HEK293T (cell line): ENCODE results near the gene AJM1.

Source experiments
- CTCF ChIA-PET: fragments of 350-600 bp; formaldehyde crosslinking; extraction: SDS; loops from one replicate; lab custom pipeline; 2021; ENCODE audit warnings: antibody characterized with exemption, inconsistent platforms; lab: Yijun Ruan, JAX
- POLR2A ChIA-PET: fragments of 350-600 bp; formaldehyde crosslinking; extraction: SDS; loops from one replicate; lab custom pipeline; 2020; ENCODE audit warnings: antibody characterized with exemption, inconsistent platforms; lab: Yijun Ruan, JAX
- DNase-seq: peaks from one replicate; pipeline ENCODE4 v3.0.0; 2012; ENCODE audit warnings: mixed read lengths; ENCODE audit errors: extremely low spot score
- ARNT ChIP-seq: fragments of 450-650 bp; IDR thresholded peaks from 2 replicates; pipeline ENCODE4 v1.6.1; 2017; ENCODE audit warnings: mild to moderate bottlenecking
- BHLHE40 ChIP-seq: fragments of 450-650 bp; IDR thresholded peaks from 2 replicates; pipeline ENCODE4 v1.6.1; 2016; ENCODE audit warnings: mild to moderate bottlenecking, moderate library complexity, borderline replicate concordance
- CTBP1 ChIP-seq: fragments of 450-650 bp; IDR thresholded peaks from 2 replicates; pipeline ENCODE4 v1.6.1; 2016; ENCODE audit warnings: borderline replicate concordance
- ELF4 ChIP-seq: fragments of 450-650 bp; IDR thresholded peaks from 2 replicates; pipeline ENCODE4 v1.6.1; 2017; ENCODE audit warnings: antibody characterized with exemption
- FOXA1 ChIP-seq: fragments of 450-650 bp; IDR thresholded peaks from 2 replicates; pipeline ENCODE4 v1.6.1; 2016; ENCODE audit warnings: mild to moderate bottlenecking
- FOXK2 ChIP-seq: fragments of 450-650 bp; IDR thresholded peaks from 2 replicates; pipeline ENCODE4 v1.6.1; 2016; ENCODE audit warnings: mild to moderate bottlenecking
- FOXM1 ChIP-seq: fragments of 450-650 bp; IDR thresholded peaks from 2 replicates; pipeline ENCODE4 v1.6.1; 2017; ENCODE audit warnings: mild to moderate bottlenecking, borderline replicate concordance
- HDGF ChIP-seq: fragments of 450-650 bp; IDR thresholded peaks from 2 replicates; pipeline ENCODE4 v1.6.1; 2017; ENCODE audit warnings: antibody characterized with exemption, borderline replicate concordance
- L3MBTL2 ChIP-seq: fragments of 450-650 bp; conservative IDR thresholded peaks from 2 replicates; pipeline ENCODE4 v1.6.1; 2016; ENCODE audit warnings: mild to moderate bottlenecking
- LEF1 ChIP-seq: fragments of 450-650 bp; IDR thresholded peaks from 2 replicates; pipeline ENCODE4 v1.6.1; 2017; ENCODE audit warnings: mild to moderate bottlenecking, borderline replicate concordance
- NFRKB ChIP-seq: fragments of 450-650 bp; IDR thresholded peaks from 2 replicates; pipeline ENCODE4 v1.6.1; 2016; ENCODE audit warnings: mild to moderate bottlenecking, moderate library complexity
- SP1 ChIP-seq: fragments of 450-650 bp; IDR thresholded peaks from 2 replicates; pipeline ENCODE4 v1.6.1; 2017
- SUZ12 ChIP-seq: fragments of 450-650 bp; IDR thresholded peaks from 2 replicates; pipeline ENCODE4 v1.6.1; 2016; ENCODE audit warnings: mild to moderate bottlenecking
- TARDBP ChIP-seq: fragments of 450-650 bp; IDR thresholded peaks from 2 replicates; pipeline ENCODE4 v1.6.1; 2016
- ZNF384 ChIP-seq: fragments of 450-650 bp; IDR thresholded peaks from 2 replicates; pipeline ENCODE4 v1.6.1; 2016
- TF ChIP-seq, protein P1 (sequence below): fragments of 450-650 bp; IDR thresholded peaks from 2 replicates; pipeline ENCODE4 v1.6.1; 2016

Gene AJM1

DNA sequence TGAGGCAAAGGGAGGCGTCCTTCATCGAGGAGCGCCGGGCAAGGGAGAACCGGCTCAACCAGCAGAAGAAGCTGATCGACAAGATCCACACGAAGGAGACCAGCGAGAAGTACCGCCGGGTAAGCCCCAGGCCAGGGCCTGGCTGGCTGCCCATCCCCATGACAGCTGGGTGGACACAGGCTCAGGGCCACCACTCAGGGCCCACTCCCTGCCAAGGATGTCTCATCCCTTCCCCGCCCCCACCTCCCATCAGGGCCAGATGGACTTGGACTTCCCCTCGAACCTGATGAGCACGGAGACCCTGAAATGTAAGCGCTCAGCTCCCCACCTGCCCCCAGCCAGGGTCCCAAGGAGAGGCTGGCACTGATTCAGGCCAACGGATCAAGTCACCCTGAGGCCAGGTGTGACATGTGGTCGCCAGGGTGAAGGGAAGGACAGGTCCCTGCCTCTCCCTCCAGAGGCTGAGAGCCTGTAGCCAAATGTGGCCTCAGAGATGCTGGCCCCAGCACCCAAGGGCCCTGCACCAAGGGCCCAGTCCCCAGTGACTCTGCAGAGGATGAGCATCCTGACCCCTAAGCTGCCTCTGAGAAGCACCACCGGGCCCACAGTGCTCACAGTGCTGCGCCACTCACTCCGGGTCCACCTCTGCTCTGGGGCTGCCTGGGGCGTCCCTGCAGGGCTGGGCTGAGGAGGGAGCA, 37.6 kb upstream of the AJM1 start:
- DNase-seq, result no peak
- no peak for TF ChIP-seq FOXA1
- no peak for TF ChIP-seq FOXM1
- no peak for TF ChIP-seq ARNT
- no peak for TF ChIP-seq L3MBTL2
- TF ChIP-seq NFRKB, result no peak
- TF ChIP-seq FOXK2, result no peak
- TF ChIP-seq SP1, result no peak
- ChIA-PET POLR2A (interaction anchor here (1.2 to 2.0 kb wide), 2 partner anchors 8 to 11 kb away, joined by 3 to 7 read pairs; partner anchors contain the start of gene CCDC183), CTCF (interaction anchor here (0.8 kb wide), 1 partner anchor 143 kb away, joined by 3 read pairs; no protein-coding TSS in a partner anchor)

DNA sequence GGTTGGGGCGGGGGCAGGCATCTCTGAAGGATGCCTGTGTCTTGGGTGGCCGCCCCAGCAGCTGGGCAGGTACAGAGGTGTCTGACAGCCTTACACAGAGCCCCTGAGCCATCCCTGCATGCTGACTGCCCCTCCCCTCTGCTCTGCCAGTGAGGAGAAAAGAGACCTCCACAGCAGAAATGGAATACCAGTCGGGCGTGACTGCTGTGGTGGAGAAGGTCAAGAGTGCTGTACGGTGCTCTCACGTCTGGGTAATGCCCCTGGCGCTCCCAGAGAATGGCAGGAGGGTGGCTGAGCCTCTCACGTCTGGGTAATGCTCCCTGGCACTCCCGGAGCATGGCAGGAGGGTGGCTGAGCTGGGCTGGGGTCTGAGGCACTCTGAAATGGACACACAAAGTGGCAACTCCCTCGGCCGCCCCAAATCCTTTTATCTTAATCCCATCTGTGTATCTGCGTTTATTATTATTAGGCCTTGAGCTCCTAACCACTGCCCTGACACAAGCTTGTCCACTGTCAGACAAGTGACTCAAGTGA, 37.0 kb upstream of the AJM1 start:
- DNase-seq, result no peak
- CTCF ChIA-PET, result no interaction called here
- POLR2A ChIA-PET, result interaction anchor here (1.2 to 2.0 kb wide), 3 partner anchors 9 to 76 kb away, joined by 3 to 7 read pairs (median 3); partner anchors contain the start of gene CCDC183
- TF ChIP-seq, protein P1, sequence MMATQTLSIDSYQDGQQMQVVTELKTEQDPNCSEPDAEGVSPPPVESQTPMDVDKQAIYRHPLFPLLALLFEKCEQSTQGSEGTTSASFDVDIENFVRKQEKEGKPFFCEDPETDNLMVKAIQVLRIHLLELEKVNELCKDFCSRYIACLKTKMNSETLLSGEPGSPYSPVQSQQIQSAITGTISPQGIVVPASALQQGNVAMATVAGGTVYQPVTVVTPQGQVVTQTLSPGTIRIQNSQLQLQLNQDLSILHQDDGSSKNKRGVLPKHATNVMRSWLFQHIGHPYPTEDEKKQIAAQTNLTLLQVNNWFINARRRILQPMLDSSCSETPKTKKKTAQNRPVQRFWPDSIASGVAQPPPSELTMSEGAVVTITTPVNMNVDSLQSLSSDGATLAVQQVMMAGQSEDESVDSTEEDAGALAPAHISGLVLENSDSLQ, result no peak
- TF ChIP-seq ELF4, result no peak
- TF ChIP-seq SP1, result no peak
- no peak for TF ChIP-seq FOXM1
- TF ChIP-seq BHLHE40, result no peak
- TF ChIP-seq L3MBTL2, result no peak

DNA sequence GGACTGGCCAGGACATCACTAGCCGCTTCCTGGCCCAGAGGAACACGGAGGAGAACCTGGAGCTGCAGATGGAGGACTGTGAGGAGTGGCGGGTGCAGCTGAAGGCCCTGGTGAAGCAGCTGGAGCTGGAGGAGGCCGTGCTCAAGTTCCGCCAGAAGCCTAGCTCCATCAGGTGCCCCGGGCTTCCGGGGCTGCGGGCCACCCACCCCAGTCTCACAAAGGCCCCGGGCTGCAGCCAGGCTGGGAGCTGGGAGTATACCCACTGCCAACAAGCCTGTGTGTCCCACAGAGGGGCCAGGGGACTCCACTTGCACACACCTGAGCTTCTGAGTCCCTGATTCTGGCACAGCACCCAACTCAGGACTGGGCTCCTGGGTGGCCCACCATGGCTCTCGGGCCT, 36.2 kb upstream of the AJM1 start:
- DNase-seq, result no peak
- CTCF ChIA-PET, result no interaction called here
- TF ChIP-seq NFRKB (no peak), L3MBTL2 (no peak), ELF4 (no peak), HDGF (no peak), FOXM1 (no peak), BHLHE40 (no peak), CTBP1 (no peak), SP1 (no peak), SUZ12 (no peak), ARNT (no peak), LEF1 (no peak), TARDBP (no peak), ZNF384 (no peak), FOXA1 (no peak), FOXK2 (no peak)
- TF ChIP-seq, protein P1, result no peak
- POLR2A ChIA-PET, result interaction anchor here (0.6 to 2.0 kb wide), 5 partner anchors 10 to 114 kb away, joined by 3 to 7 read pairs (median 3); partner anchors contain the start of gene CCDC183

DNA sequence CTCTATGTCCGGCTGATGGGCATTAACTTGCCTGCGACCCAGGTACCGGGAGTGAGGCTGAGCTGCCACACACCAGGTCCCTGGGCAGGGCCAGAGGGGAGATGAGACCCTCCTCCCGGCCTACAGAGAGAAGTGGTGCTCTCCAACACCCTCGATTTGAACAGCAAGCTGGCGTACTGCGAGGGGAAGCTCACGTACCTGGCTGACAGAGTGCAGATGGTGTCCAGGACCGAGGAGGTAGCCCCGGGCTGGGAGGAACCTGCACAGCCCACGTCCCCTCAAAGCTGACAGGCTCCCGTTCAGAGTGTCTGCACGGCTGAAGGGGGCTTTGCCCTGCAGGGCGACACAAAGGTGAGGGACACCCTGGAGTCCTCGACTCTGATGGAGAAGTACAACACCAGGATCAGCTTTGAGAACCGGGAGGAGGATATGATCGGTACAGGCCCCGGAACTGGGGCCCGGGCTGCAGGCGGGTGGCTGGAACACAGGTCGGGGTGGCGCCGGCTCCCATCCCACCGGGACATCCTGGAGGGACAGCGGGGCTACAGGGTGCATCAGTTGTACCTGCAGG, 35.6 kb upstream of the AJM1 start:
- ChIA-PET CTCF (interaction anchor here (1.1 kb wide), 1 partner anchor 14 kb away, joined by 3 read pairs; no protein-coding TSS in a partner anchor), POLR2A (interaction anchor here (0.6 to 2.0 kb wide), 9 partner anchors 8 to 113 kb away, joined by 3 to 15 read pairs (median 3); partner anchors contain the start of genes AJM1 and EDF1)
- TF ChIP-seq, protein P1, result no peak
- TF ChIP-seq ELF4, result no peak
- no peak for TF ChIP-seq L3MBTL2
- no peak for TF ChIP-seq SP1
- TF ChIP-seq FOXK2, result no peak
- no peak for TF ChIP-seq BHLHE40
- no peak for TF ChIP-seq FOXA1
- no peak for TF ChIP-seq ARNT
- TF ChIP-seq LEF1, result no peak
- no peak for TF ChIP-seq HDGF
- DNase-seq, result no peak

DNA sequence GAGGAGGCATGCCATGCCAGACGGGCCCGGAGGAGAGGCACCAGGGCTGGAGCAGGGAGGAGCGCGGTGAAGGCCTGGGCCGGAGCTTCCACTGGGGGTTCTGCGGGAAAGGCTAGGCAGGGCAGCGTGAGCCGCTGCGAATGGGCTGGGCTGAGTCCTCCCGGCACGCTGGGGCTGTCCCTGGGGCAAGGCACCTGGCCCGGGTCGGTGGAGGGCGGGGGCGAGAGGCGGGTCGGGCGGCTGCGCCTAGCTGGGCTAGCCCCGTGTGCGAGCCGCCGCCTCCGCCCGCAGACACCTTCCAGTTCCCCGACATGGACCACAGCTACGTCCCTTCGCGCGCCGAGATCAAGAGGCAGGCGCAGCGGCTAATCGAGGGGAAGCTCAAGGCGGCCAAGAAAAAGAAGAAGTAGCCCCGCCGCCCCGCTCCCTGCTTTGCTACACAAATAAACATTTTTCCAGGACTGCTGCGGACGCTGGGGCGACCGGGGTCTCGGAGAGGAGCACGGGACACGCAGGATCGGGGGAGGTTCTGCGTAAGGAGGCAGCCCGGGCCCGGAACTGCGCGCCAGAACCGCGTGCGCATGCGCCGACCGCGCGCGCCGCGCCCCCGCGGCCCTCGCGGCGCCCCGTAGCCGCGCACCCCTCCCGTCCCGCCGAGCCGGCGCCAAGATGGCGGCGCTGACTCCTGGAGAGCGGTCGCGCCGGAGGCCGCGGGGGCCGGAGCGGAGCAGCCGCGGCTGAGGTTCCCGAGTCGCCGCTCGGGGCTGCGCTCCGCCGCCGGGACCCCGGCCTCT, 34.8 kb upstream of the AJM1 start, which contains the start of gene RABL6:
Gene RABL6 (plus strand): TSS at position 668 of the 794 bp plus-strand sequence. CDS start 249 bp downstream, outside the sequence.
- TF ChIP-seq NFRKB (no peak), ARNT (peak; percentile 50; the same call in 1 of the 2 replicates), L3MBTL2 (peak; percentile 83), FOXM1 (0 out of 2 replicates have a peak, but pooled peaks have one; percentile 44)
- ChIA-PET POLR2A (interaction anchor here (0.7 to 1.9 kb wide), 11 partner anchors 9 to 84 kb away, joined by 3 to 15 read pairs (median 3); partner anchors contain the start of genes AJM1, CCDC183 and EDF1), CTCF (interaction anchor here (1.1 kb wide), 1 partner anchor 15 kb away, joined by 3 read pairs; no protein-coding TSS in a partner anchor)
- DNase-seq, result peak; percentile 94
